Right ventricle myocardium superior (tissue), 1 donor: ENCODE data around the gene SREBF1. TPM values are rescaled to one million over a fixed set of nuclear protein-coding genes. Genes with fewer than 3 reads are reported as not detected.

Experiments used
- ATAC-seq: fragments of 200-7000 bp; cut with Tn5 transposase; one replicate; pipeline ENCODE4 v1.9.1; 2020; ENCODE audit warnings: mild to moderate bottlenecking; ENCODE audit not compliant: poor library complexity
- DNase-seq: peaks from one replicate; pipeline ENCODE4 v3.0.0-alpha.2; 2020
- intact Hi-C: fragments of 100-400 bp; cut with DNase I; formaldehyde crosslinking; loops from one replicate; pipeline ENCODE4 v1.11.2; 2022
- total RNA-seq: library from RNA; stranded (reverse); fragmentation: NEBNext Ultra II Directional; extraction: Animal tissue kit (Norgen Biotek cat#: 25700); gene quantifications from one replicate; pipeline ENCODE4 v1.2.1, GENCODE V29; 2021
- donor health status: DM: no; HTN: yes; CAD: no; lungs with severe emphysema.

SREBF1 gene
- total RNA-seq, 1 donor from 2014 or later = 14.7 TPM

DNA sequence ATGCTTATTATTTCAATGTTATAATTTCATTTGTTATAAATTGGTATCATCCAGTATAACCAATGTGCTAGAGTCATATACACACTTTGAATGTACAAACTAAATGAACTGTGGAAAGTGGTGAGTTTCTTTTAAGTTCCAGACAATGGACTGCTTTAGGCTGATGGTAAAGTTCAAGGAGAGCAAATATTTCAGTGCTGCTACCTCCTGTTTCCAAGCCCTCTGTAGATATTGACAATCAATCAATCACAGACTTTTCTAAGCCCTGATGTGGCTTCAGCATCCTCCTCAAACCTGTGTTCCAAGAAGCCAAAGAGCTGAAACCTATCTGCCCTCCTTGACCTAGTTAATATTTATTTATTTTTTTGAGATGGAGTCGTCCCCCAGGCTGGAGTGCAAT lies 28.2 kb upstream of the SREBF1 start:
- DNase-seq (no peak), ATAC-seq (no peak)
- intact Hi-C loops = no loop called here

DNA sequence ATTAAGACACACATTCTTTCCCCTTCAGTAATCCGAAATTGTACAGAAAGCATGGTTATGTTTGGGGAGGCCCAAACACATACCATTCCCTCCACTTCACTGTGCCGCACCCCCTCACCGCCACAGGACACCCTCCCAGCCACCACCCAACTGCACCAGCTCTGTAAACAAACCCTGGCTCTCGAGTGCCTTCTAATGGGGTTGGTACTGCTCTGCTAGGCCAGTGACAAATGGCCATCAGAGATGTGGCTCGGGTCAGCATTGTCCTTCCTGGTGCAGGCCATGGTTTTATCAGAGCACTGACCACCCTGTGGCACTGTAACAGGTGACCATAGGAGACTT lies 24.0 kb upstream of the SREBF1 start:
- DNase-seq = no peak
- ATAC-seq = no peak
- intact Hi-C loops = loop anchor here (1.0 to 5.0 kb wide), 2 partner anchors 49 to 178 kb away; partner anchors contain the start of gene RAI1

DNA sequence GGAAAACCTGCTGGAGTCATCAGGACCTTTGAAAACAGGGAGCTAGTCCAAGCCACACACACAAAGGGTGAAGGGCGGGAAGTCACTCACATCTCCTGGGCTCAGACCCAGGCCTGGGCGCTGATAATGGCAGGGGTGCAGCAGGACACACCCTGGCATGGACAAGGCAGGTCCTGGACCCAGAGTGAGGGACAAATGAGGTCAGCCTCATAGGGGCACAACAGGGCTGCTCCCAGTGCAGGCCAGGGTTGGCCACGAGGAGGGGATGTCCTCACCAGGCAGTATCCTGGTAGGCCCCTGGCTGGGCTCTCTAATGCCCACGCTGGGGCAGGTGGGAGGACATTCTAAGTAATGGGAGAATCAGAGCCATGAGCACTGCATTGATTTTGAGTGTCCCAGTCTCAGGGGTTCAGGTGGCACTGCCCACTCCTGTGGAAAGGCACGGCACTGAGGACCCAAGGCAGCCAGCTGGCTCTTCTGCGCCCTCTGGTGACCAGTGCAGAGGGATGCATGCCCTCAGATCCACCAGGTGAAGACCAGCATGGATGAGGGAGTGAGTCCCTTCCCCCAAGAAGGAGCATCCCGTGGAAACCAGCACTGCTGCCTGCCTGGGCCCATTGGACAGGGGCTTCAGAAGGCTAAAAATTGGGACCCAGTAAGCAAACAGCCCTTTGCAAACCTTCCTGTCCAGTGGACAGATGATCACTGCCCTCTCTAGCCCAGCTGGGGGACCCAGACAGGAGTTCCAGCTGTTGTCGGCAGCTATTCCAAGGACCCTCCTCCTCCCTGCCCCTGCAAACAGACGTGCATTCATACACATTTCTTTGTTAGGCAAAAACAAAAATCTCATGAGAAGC lies 23.4 kb upstream of the SREBF1 start:
- ATAC-seq (peak; percentile 95), DNase-seq (peak; percentile 79)
- intact Hi-C loops = loop anchor here (1.0 to 5.0 kb wide), 3 partner anchors 38 to 178 kb away; partner anchors contain the start of gene RAI1

DNA sequence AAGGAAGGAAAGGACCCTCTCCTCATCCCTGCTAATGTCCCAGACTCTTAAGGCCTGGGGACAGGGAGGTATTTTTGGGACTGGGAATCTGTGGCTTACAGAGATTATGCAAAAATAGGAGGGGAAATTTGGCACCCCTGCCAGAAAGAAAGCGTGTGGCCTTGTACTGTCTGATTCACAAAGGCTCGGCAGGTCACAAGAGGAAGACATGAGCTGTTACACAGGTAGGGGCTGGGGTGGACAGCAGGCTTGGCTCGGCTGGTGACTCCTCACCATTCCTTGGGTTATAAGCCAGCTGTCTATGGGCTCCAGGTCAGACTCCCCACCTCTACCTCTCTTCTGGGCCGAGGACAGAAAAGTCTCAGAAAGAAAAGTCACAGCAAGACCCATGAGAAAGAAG lies 20.7 kb upstream of the SREBF1 start:
- DNase-seq (no peak), ATAC-seq (no peak)
- intact Hi-C loops = loop anchor here (5.0 kb wide), 1 partner anchor 35 kb away; no protein-coding TSS in a partner anchor

DNA sequence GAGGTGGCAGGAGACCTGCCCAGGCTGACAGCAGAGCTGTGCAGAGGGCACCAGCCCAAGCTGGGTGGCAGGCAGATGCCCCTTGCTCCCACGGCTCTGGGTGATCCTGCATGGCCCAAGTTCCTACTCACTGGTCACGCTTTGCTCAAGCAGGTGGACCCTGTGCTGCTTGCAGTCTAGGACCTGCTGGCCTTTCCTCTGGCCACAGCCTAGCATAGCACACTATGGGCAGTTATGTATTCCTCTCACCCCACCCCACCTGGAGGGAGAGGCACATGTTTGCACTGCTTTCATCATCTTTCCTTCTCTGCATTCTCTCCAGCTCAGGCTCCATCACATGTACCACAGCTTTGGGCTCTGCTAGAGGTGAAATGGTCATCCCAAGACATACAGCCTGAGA lies 19.6 kb upstream of the SREBF1 start:
- no peak for DNase-seq
- no peak for ATAC-seq
- intact Hi-C loops = loop anchor here (5.0 kb wide), 1 partner anchor 34 kb away; no protein-coding TSS in a partner anchor

DNA sequence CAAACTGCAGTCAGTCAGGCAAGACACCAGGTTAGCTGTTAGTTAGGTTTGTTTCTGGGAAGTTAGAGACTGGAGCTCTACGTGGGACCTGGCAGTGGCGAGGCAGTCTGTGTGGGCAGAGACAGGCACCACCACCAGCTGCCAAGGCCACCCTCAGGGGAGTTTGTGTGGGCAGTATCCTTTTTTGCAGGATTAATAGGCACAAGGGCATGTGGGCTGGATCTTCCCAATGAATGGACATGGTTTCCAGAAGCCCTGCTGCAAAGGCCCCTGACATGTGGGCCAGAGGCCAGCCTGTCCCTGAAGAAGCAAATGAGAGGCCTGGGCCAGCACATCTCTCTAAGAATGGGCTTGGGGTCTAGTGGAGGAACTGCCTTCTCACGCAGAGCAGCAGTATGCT lies 19.2 kb upstream of the SREBF1 start:
- DNase-seq (no peak), ATAC-seq (no peak)
- intact Hi-C loops = loop anchor here (5.0 kb wide), 1 partner anchor 34 kb away; no protein-coding TSS in a partner anchor

DNA sequence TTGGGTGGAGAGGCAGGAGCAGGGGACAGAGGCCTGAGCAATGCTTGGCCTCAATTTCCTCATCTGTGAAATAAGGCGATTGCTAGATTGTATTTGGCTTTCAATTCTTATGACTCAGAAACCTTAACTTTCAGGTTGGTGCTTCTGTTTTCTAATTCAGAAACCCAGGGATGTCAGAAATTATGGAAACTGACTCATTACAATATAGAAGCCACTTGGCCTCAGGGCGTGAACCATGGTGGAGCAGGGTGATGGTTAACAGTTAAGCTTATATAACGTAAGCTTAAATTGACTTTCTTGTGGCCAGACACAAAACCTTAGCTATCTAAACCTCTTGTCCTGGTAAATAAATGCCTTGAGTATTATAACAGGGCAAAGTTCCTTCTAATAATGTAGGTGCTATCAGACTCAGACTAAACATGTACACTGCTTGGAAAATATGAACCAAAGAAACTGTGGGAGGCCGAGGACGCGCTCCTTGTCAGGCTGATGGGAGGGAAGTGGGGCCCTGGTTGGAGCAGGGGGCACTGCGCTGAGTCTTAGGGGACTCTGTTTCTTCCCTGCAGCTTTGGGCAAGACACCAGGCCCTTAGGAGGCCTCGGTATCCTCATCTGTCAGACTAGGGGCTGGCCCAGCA lies 17.1 kb upstream of the SREBF1 start:
- intact Hi-C loops = no loop called here

DNA sequence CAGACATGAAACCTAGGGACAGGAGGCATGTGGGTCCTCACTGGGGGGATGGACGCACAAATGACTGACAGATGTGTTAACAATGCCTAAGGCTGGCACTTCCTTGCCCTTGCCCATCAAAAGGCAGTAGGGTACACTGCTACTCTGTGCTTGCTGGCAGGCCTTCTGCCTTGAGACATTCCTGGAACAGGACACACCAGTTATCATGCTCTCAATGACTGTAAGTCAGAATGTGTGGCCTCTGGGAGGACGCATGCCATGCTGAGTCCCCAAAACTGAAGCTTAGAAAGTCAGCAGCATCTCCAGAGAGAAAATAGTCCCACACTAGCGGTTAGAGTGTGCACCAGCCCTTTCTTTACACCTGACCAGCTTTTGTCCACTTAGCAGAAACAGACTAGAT lies 16.1 kb upstream of the SREBF1 start:
- no peak for ATAC-seq
- intact Hi-C loops = no loop called here
- no peak for DNase-seq

More for the DNA sequence above, 17.1 kb upstream of the SREBF1 start:
- DNase-seq (no peak), ATAC-seq (no peak)

DNA sequence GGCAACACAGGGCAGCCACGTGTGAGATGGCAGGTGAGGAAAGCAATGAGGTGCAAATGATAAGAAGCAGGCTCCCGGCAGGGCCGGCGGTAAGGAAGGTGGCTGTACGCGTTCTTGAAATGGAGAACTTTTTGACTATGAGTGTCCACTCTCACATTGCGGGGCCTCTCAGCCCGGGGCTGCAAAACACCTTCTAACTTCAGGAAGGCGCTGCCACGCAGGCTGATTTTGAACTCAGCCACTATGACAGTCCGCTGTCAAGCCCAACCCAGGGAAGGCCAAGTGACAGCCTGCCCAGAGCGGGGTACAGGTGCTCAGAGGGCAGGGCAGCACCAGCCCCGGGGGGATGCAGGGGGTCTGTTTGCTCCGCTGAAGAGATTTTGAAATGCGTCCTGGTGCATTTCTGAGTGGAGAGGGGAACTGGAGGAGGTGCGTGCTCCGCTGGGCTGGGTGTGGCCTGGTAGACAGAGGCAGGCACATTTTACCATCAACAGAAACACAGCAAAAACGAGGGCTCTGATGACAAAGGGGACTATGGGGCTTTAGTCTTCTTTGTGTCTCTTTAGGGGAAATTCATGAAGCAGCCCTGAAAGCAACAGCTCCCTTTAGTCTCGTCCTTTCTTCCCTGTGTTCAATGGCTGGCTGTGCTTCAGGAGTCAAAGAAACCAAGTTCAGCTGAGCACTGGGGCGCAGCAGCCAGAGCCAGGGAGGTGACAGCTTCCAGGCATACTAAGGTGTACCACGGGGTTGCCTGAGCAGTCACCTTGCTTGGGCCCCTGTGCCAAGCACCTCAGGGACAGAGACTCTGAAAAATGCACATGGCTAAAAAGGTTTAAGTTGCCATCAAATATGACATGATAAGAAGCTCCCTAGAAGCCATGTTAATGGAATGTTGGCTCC lies 14.6 kb upstream of the SREBF1 start:
- peak; percentile 51 for ATAC-seq
- intact Hi-C loops = no loop called here
- DNase-seq = no peak

DNA sequence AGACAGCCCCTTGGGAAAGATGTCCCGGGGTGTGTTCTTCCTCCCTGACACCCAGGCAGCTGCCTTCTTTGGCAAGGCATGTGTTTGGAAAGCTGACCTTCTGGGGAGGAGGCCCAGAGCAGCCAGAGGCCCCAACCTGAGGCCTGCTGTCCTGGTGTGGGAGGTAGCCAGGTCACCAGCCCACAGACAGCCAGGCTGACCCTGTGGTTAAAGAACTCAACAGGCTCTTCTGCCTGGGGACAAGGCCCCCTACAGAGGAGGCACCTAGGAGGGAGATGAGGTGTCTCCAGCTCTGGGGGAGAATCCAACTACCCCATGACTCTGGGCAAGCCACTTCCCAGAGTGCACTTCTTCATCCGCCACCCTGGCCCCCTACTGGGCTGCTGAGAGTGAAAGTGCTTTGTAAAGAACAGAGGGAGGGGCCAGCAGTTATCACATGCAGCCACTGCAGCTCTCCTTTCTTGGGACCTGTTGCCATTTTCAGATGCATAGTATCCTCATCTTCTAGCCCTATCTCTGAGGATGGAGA lies 13.1 kb upstream of the SREBF1 start:
- ATAC-seq (peak; percentile 65), DNase-seq (peak; percentile 70)
- intact Hi-C loops = no loop called here

DNA sequence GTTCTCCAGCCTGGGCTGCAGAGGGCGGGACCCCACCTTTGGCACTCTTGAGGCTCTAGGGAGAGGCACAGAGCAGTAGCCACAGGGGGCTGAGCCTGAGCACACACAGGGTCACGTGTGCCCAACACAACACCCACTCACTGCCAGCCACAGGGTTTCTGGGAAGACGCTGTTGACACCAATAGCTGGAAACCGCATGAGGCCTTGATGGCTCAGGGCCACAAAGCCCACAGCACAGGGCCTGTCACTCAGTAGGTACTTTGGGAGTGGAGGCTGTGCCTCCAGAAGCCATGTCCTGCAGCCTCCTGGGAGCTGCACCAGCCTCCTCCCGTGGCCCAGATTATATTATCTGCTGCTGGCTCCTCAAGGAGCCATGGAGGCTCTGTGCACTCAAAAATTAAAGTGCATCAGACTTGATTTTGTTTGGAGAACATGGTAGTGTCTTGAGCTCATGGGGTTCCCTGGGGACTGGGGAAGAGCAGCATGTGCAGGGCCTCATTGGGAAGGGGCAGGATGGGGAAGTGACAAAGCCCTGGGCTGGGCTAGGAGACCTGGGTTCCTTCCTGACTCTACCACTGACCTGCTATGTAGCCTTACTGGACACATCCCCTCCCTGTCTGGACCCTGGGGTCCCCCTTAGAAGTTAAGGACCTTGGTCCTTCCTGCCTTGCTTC lies 12.5 kb upstream of the SREBF1 start:
- intact Hi-C loops = no loop called here
- ATAC-seq (peak; percentile 41), DNase-seq (peak; percentile 83)

DNA sequence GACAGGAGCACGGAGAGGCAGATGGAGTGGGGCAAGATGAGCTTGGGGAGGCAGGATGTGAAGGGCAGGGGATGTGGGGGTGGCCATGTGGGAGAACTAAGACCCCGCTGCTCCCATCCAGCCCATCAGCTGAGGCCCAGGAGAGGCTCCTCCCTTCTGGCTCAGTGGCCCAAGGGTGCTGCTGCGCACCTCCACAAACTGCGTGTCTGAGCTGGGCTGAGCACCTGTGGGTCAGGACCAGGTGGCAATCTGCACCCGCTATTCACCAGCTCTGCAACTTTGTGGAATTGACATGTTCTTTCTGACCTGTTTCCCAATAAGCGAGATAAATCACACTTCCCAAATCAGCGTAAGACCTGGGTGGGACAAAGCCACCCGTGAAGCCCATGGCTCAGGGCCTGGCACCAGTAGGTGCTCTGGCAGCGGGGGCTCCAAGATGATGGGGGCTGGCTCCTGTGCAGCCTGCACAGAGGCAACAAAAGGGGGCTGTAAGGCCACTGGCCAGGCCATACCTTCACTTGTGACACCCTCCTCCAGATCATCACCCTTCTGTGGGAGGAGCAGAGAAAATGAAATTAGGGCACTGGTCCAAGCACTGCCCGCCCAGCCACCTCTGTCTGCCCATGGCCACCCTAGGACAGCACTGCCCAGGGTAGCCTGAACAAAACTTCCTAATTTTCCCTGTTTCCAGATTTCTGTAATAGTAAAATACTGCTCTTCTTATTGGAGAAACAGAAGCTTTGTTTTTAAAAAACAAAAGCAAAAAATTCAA lies 11.7 kb upstream of the SREBF1 start:
- no peak for DNase-seq
- no peak for ATAC-seq
- intact Hi-C loops = no loop called here

DNA sequence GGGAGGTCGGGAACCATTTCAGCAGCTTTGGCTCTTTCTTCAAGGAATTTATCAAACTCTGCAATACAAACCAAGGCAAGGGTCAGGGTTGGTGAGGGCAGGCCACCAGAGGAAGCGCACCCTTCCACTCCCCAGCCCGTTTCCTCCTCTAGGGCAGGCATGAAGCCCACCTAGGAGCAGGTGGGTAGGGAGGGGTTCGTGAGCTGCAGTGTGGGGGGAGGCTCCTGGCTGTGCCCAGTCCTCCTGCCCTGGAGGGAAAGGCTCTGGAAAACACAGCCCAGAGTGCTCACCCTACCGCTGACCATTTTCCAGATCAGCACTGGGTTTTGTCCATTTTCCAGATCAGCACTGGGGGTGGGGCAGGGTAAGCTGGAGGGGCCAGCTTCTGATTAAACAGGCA lies 10.9 kb upstream of the SREBF1 start:
- no peak for ATAC-seq
- intact Hi-C loops = no loop called here
- no peak for DNase-seq

DNA sequence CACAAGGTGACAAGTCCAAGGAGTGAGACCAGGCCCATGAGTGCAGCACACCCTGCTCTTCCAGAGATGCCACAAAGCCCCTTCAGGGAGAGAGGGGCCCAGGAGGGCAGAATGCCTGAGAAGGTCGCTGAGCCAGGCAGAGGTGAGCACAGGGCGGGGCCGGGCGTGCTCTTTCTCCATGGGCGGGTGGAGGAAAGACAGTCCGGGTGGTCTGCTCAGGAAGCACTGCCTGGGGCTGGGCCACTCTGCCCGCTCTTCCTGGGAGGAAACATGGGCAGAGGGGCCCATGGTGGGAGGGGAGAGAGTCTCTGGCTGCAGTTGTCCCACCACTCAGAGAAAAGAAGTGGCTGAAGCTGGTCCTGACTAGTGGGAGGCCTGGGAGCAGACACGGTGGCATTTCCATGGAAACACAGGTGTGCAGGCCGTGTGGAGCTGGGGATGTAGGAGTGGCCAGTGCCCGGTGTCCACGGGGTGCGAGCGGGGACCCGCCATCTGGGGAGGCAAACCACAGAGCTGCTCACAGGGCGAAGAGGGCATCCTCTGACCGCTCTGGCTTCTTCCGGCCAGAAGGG lies 10.4 kb upstream of the SREBF1 start:
- DNase-seq (no peak), ATAC-seq (no peak)
- intact Hi-C loops = no loop called here

DNA sequence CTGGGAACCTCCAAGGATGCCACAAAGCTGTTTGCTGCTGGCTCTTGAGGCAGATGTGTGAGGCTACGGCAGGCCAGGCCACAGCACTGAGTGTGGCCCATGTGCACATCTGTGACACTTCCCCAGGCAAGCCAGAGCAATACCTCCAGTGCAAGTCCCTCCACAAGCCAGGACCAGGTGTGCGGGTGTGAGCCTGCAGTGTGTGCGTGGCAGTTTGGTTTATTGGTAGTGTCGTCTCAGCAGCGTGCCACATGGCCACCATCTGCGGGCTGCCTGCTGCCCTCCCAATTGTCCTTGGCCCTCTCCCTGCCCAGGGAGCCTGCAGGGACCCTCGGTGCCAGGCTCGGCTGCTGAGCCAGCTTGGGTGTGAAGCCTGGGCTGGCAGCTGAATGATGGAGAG lies 9.9 kb upstream of the SREBF1 start:
- intact Hi-C loops = no loop called here
- ATAC-seq (no peak), DNase-seq (no peak)

DNA sequence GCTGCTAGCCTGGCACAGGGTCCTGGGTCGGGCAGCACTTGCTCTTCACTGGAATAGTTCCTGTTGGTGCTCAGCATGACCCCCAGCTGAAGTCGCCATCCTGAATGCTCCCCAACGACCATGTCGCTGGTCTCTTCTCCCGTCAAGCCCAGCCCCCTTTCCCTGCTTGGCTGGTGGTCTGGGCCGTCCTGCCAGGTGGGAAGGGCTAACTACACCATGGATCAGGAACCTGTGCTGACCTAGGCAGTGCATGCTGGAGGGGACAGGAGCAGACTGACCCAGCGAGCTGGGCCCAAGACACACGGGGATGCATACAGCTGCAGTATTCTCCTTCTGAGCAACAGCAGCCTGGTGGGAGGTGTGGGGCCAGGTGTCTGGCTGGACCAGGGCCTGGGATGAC lies 9.2 kb upstream of the SREBF1 start:
- intact Hi-C loops = no loop called here
- ATAC-seq (no peak), DNase-seq (no peak)

DNA sequence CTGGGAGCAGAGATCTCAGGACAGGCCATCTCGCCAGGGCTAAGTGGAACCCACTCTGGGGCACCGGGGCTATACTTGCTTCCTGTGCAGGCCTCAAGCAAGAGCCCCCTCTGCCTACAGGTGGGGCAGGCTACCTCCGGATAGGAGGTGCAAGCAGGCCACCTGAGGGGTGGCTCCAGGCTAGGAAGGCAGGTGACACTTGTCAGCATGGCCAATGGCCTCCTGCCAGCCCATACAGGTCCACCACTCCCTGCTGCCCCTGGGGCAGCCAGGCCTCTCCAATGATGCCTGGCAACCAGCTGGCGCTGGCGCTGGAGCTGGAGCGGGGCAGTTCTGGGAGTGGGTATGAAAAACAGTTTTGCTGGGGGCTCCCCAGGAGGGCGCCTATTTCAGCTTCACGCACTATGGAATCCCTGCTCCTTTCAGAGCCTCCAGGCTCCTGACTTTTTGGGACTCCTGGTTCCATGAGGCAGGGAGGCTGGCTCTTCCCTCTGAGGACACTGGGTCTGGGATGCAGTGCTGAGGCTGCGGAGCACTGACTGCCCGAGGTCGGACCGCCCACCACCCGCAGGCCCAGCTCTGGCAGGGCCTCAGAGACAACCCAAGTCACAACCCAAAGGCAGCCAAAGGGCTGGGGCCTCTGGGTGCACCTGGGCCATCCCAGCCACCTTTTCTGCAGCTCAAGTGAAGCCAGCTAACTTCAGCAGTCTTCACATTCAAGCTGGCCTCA lies 8.4 kb upstream of the SREBF1 start:
- ATAC-seq = no peak
- DNase-seq = no peak
- intact Hi-C loops = no loop called here
